ENCODE data around the gene KLHL36. TPM values are rescaled to one million over a fixed set of nuclear protein-coding genes. Genes with fewer than 3 reads are reported as not detected.

Gene KLHL36
- polyA plus RNA-seq, 1 experiment = 43.7 TPM

- POLR2A ChIA-PET = no interaction called here
- DNase-seq (ENCODE audit: low read depth) = no peak
- H3K4me3 ChIP-seq (ENCODE audit: low read depth, low read length) = no peak overlapping the region
- H3K27me3 ChIP-seq (ENCODE audit: control insufficient read depth, insufficient read depth, low read length) = peaks cover 1% of the 10 kb centered on the region
- TF ChIP-seq, protein P1, sequence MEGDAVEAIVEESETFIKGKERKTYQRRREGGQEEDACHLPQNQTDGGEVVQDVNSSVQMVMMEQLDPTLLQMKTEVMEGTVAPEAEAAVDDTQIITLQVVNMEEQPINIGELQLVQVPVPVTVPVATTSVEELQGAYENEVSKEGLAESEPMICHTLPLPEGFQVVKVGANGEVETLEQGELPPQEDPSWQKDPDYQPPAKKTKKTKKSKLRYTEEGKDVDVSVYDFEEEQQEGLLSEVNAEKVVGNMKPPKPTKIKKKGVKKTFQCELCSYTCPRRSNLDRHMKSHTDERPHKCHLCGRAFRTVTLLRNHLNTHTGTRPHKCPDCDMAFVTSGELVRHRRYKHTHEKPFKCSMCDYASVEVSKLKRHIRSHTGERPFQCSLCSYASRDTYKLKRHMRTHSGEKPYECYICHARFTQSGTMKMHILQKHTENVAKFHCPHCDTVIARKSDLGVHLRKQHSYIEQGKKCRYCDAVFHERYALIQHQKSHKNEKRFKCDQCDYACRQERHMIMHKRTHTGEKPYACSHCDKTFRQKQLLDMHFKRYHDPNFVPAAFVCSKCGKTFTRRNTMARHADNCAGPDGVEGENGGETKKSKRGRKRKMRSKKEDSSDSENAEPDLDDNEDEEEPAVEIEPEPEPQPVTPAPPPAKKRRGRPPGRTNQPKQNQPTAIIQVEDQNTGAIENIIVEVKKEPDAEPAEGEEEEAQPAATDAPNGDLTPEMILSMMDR (IDR thresholded peaks at IDR 0.05; ENCODE audit: insufficient read depth, low read depth, low read length) = no peak
- no peaks in the 10 kb centered on the region for H3K36me3 ChIP-seq (ENCODE audit: control insufficient read depth, insufficient read depth, low read length)
- CTCF ChIA-PET = interaction anchor here (0.6 to 5.4 kb wide), 4 partner anchors 43 to 57 kb away, joined by 3 to 32 read pairs (median 3); no protein-coding TSS in a partner anchor
Observed at GRCh38 chr16:84677849-84678248, 29.5 kb downstream of the KLHL36 start.

DNA sequence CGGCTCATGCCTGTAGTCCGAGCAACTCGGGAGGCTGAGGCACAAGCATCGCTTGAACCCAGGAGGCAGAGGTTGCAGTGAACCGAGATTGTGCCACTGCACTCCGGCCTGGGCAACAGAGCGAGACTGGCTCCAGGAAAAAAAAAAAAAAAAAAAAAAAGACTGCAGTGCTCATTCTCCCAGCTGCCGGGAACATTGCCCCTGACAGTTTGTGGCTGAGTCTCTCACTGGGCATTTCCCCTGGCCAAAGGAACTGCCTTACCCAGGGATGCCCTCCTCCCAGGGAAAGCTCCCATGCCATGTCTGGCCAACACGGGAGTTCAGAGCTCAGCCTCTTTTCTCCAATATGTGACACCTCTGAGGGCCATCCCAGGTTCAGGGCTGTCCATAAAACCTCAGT lies 30.2 kb downstream of the KLHL36 start:
- POLR2A ChIA-PET = no interaction called here
- no peak overlapping the region for H3K4me3 ChIP-seq (ENCODE audit: low read depth, low read length)
- DNase-seq (ENCODE audit: low read depth) = no peak
- H3K36me3 ChIP-seq (ENCODE audit: control insufficient read depth, insufficient read depth, low read length) = no peaks in the 10 kb centered on the region
- TF ChIP-seq, protein P1 (IDR thresholded peaks at IDR 0.05; ENCODE audit: insufficient read depth, low read depth, low read length) = no peak
- peaks cover 1% of the 10 kb centered on the region for H3K27me3 ChIP-seq (ENCODE audit: control insufficient read depth, insufficient read depth, low read length)
- CTCF ChIA-PET = interaction anchor here (0.6 to 5.4 kb wide), 2 partner anchors 47 to 56 kb away, joined by 3 to 32 read pairs; no protein-coding TSS in a partner anchor

DNA sequence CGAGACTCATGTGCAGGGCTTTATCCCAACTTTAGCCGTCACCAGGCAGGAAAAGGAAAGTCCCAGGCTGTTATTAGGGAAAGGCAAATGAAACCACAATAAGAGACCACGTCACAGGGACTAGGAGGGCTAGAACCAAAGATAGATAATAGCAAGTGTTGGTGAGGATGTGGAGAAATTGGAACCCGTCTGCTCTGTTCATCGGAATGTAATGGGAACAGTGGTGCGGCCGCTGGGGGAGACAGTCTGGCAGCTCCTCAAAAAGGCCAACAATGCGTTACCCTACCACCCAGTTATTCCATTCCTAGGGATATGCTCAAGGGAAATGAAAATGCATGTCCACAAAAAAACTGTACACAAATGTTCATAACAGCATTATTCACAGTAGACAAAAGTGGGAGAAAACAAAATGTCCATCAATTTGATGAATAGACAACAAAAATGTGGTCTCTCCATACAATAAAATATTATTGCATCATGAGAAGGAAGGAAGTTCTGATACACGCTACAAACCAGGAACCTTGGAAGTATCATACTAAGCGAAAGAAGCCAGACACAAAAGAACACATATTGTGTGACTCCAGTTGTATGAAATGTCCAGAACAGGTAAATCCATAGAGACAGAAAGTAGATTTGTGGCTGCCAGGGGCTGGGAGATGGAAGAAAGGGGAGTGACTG lies 32.0 kb downstream of the KLHL36 start:
- TF ChIP-seq, protein P1 (IDR thresholded peaks at IDR 0.05; ENCODE audit: insufficient read depth, low read depth, low read length) = no peak
- H3K4me3 ChIP-seq (ENCODE audit: low read depth, low read length) = no peak overlapping the region
- peaks cover 1% of the 10 kb centered on the region for H3K27me3 ChIP-seq (ENCODE audit: control insufficient read depth, insufficient read depth, low read length)
- CTCF ChIA-PET = interaction anchor here (0.7 to 5.4 kb wide), 4 partner anchors 8 to 1677 kb away, joined by 3 to 32 read pairs (median 10); no protein-coding TSS in a partner anchor
- DNase-seq (ENCODE audit: low read depth) = no peak
- POLR2A ChIA-PET = no interaction called here
- H3K36me3 ChIP-seq (ENCODE audit: control insufficient read depth, insufficient read depth, low read length) = no peaks in the 10 kb centered on the region

GRCh38 chr16:84680843-84681629 lies 32.7 kb downstream of the KLHL36 start:
- POLR2A ChIA-PET = no interaction called here

More at GRCh38 chr16:84680843-84681629, 32.7 kb downstream of the KLHL36 start:
- no peak overlapping the region for H3K4me3 ChIP-seq (ENCODE audit: low read depth, low read length)
- peaks cover 1% of the 10 kb centered on the region for H3K27me3 ChIP-seq (ENCODE audit: control insufficient read depth, insufficient read depth, low read length)
- DNase-seq (ENCODE audit: low read depth) = no peak
- CTCF ChIA-PET = interaction anchor here (0.7 to 5.4 kb wide), 5 partner anchors 9 to 1676 kb away, joined by 3 to 32 read pairs (median 4); no protein-coding TSS in a partner anchor
- H3K36me3 ChIP-seq (ENCODE audit: control insufficient read depth, insufficient read depth, low read length) = no peaks in the 10 kb centered on the region
- TF ChIP-seq, protein P1 (IDR thresholded peaks at IDR 0.05; ENCODE audit: insufficient read depth, low read depth, low read length) = no peak

Measured in BJ (cell line).